ENCODE data around the gene LHX3.

GRCh38 chr9:136233868-136234267, 28.9 kb upstream of the LHX3 start:
- no peak for TF ChIP-seq CTCF (IDR thresholded peaks at IDR 0.05)
- no peak for TF ChIP-seq POLR2A (IDR thresholded peaks at IDR 0.05)
